C4-2B (cell line): Measurements from ENCODE around the gene LRRC59.

Experiments used
- CTCF ChIP-seq: fragments of 450-650 bp; conservative IDR thresholded peaks from 2 replicates; pipeline ENCODE4 v1.5.1; 2017; ENCODE audit warnings: mild to moderate bottlenecking
- ZFX ChIP-seq: fragments of 450-650 bp; IDR thresholded peaks from 2 replicates; pipeline ENCODE4 v1.6.1; 2017

DNA sequence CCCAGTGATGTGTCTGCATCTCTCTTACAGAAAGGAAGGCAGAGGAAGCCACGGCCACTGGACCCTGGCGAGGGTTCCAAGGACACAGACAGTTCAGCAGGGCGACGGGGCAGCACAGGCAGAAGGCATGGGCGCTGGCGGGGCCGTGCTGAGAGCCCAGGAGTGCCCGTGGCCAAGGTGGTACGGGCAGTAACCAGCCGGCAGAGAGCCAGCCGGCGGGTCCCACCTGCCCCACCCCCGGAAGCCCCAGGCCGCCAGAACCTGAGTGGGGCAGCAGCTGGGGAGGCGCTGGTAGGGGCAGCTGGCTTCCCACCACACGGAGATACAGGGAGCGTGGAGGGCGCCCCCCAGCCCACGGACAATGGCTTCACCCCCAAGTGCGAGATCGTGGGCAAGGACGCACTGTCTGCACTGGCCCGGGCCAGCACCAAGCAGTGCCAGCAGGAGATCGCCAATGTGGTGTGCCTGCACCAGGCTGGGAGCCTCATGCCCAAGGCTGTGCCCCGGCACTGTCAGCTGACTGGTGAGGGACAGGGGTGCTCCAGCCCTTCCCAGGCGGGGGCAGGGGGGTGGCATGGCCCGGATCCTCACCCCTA is 43.6 kb downstream of the LRRC59 start:
- TF ChIP-seq CTCF: no peak
- no peak for TF ChIP-seq ZFX
